ENCODE measurements around the gene NAGLU.
"Not testable (repeated sequence)": the region's sequence is repeated elsewhere in the genome, so short reads cannot be mapped to it uniquely, and the experiment has no call there.

Gene NAGLU

GRCh38 chr17:42521666-42522262 is 14.3 kb upstream of the NAGLU start:
- DNase-seq, result no peak

- DNase-seq, result no peak
These were observed 13.7 kb upstream of the NAGLU start for GRCh38 chr17:42522263-42522790.

GRCh38 chr17:42522798-42523278 is 13.2 kb upstream of the NAGLU start:
- DNase-seq, result no peak

- no peak for DNase-seq
These were observed 10.8 kb upstream of the NAGLU start for GRCh38 chr17:42525221-42525620.

- no peak for DNase-seq
These were observed 10.0 kb upstream of the NAGLU start for GRCh38 chr17:42526031-42526444.

- no peak for DNase-seq
These were observed 8.1 kb upstream of the NAGLU start for GRCh38 chr17:42527932-42528331.

GRCh38 chr17:42529061-42529460 is 7.0 kb upstream of the NAGLU start:
- no peak for DNase-seq

GRCh38 chr17:42530952-42531454 is 5.0 kb upstream of the NAGLU start:
- DNase-seq, result no peak

- DNase-seq, result peak; percentile 50
These were observed 4.3 kb upstream of the NAGLU start for GRCh38 chr17:42531455-42532354.

GRCh38 chr17:42535155-42536047 is 640 bp upstream of the NAGLU start:
- DNase-seq, result no peak

- peak; percentile 53 for DNase-seq
These were observed 523 bp downstream of the NAGLU start for GRCh38 chr17:42536372-42537155.

GRCh38 chr17:42537156-42537805 is 1.2 kb downstream of the NAGLU start:
- no peak for DNase-seq

GRCh38 chr17:42537826-42538451 is 1.9 kb downstream of the NAGLU start:
- DNase-seq, result no peak

- no peak for DNase-seq
These were observed 2.4 kb downstream of the NAGLU start for GRCh38 chr17:42538482-42538881.

- DNase-seq, result not testable (repeated sequence)
These were observed 4.5 kb downstream of the NAGLU start for GRCh38 chr17:42540558-42540957.

GRCh38 chr17:42541041-42541833 is 5.2 kb downstream of the NAGLU start:
- DNase-seq, result no peak

- DNase-seq, result no peak
These were observed 7.4 kb downstream of the NAGLU start for GRCh38 chr17:42543190-42544079.

GRCh38 chr17:42544874-42545283 is 8.8 kb downstream of the NAGLU start:
- DNase-seq, result no peak

All from T-helper 9 cell (primary cell).